SU-DHL-6 (cell line): Measurements from ENCODE around the gene SREK1IP1.

ENCODE experiments used
- EZH2phosphoT487 ChIP-seq: fragments of 200-600 bp; sonication (generic), shearing (Covaris generic); conservative IDR thresholded peaks from 2 replicates; pipeline ENCODE4 v1.6.1; 2018; ENCODE audit warnings: mild to moderate bottlenecking, antibody characterized with exemption, low read length, moderate library complexity, mixed read lengths
- TF ChIP-seq, protein P1 (sequence below): fragments of 200-600 bp; sonication (generic); IDR thresholded peaks from one replicate; pipeline ENCODE4 v1.5.1; 2017; ENCODE audit warnings: antibody characterized with exemption, mild to moderate bottlenecking, low read length, moderate library complexity; ENCODE audit not compliant: insufficient read depth, poor library complexity, severe bottlenecking

DNA sequence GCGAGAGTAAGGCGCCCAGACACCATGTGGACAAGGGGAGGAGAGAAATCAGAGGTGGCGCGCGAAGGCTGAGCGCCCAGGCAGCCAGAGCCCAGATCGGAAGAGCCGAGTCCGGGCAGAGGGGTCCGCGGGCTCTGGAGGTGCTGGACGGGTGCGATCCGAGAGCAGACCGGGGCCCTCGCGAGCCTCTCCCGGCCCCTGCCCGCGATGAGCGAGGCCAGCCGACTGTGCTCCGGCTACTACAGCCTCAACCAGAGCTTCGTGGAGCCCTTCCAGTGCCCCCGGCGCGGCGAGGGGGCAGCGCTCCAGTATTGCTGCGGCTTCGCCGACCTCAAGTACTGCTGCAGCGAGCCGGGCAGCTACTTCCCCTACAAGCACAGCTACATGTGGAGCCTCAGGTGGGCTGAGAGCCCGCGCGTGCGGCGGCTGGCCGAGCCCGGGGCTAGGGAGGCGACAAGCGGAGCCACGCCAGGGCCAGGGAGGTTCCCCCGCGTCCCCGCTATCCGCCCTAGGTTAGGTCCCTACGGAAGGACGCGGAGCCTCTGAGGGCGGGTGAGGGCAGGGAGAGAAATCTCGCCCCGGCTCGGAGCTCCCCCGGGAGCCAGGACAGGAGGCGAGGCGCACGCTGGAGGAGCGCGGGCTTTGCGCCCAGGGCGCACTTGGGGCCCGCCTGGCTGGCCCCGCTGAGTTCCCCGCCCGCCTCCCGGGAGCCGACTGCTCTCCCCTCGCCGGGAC, 77.9 kb downstream of the SREK1IP1 start, which contains the start of gene SHISAL2B:
- TF ChIP-seq, protein P1, sequence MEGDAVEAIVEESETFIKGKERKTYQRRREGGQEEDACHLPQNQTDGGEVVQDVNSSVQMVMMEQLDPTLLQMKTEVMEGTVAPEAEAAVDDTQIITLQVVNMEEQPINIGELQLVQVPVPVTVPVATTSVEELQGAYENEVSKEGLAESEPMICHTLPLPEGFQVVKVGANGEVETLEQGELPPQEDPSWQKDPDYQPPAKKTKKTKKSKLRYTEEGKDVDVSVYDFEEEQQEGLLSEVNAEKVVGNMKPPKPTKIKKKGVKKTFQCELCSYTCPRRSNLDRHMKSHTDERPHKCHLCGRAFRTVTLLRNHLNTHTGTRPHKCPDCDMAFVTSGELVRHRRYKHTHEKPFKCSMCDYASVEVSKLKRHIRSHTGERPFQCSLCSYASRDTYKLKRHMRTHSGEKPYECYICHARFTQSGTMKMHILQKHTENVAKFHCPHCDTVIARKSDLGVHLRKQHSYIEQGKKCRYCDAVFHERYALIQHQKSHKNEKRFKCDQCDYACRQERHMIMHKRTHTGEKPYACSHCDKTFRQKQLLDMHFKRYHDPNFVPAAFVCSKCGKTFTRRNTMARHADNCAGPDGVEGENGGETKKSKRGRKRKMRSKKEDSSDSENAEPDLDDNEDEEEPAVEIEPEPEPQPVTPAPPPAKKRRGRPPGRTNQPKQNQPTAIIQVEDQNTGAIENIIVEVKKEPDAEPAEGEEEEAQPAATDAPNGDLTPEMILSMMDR = no peak
- no peak for TF ChIP-seq EZH2phosphoT487
